Stimulated activated CD4-positive, alpha-beta T cell treated with anti-CD3 and anti-CD28 coated beads, Interleukin-15, amount 100 ng/mL, for 24 hours (primary cell): ENCODE results near the gene FAM72D.
"Not testable (repeated sequence)": the region's sequence is repeated elsewhere in the genome, so short reads cannot be mapped to it uniquely, and the experiment has no call there.

Experiments
- DNase-seq: peaks from one replicate; pipeline ENCODE4 v3.0.0-alpha.2; 2020

The FAM72D gene

DNA sequence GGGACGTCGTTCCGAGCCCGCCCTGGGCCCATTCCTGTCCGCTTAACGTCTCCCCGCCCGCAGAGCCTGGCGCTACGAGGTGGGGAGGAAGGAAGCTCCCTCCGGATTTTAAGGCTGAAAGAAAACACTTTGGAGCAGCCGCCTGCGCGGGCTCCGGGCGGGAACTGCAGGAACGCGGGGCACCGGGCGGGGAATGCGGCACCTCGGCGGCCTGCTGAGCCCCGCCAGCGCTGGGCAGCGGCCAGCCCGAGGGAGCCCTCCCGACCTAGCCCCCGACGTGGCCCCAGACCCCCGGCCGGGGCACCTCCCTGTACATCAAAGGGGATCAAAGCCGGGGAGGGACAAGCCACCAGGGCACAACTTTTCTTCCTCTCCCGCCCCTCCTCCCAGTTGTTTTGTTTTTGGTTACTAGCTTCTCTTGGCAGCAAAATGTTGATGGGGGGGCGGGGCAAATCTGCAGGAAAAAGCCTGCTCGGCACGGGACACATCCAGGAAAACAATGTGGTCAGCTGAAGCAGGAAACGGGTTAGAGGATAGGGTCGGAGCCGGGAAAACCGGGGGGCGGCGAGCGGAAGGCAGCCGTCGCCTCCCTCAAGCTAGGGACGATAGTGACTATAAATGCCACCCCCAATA, 2.1 kb upstream of the FAM72D start:
- peak; percentile 25 for DNase-seq

DNA sequence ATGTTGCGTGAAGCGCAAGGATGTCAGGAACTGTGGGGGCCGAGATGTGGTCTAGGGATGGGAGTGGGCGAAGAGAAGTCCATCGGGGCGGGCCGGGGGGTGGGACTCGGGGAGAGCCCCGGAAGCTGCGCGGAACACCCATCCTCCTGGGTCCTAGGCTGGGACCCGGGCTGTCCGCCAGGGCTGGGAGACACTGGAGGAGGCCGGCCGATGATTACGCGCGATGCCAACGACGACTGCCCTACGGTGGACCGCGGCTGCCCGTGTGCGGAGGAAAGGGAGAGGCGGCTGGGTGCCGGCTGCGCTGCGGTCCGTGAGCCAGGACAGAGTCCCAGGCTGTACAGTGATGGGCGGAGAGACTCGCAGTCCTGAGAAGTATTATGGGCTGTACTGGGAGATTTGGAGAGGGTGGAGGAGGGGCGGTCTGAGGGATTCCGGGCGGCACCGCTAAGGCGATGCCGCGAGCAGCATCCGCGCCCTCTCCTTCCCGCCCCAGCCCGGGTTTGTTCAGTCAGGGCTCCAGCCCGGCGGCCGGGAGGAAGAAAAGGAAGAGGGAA, 1.0 kb upstream of the FAM72D start:
- peak; percentile 14 for DNase-seq

- not testable (repeated sequence) for DNase-seq
These were observed 6.0 kb downstream of the FAM72D start for GRCh38 chr1:145101725-145102124.

GRCh38 chr1:145103294-145103693, 7.5 kb downstream of the FAM72D start:
- DNase-seq = not testable (repeated sequence)

DNA sequence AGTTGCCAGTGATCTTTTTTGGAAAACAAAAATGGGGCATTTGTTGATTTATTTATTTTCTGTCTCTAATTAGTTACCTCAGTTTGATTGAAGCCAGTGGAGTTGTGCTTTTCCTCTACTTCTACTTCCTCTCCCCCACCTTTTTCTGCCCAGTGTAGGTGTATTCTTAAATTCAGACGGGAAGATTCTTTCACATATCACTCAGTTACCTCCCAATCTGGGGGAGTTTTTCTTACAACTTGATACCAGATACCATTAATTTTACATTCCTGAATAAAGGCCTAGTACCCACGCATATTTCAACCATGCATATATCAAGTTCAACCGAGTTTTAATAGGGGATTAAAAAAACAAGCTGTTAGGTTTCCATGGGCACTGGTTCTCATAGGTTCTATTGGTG, 15.9 kb downstream of the FAM72D start:
- not testable (repeated sequence) for DNase-seq

GRCh38 chr1:145112703-145113102, 16.9 kb downstream of the FAM72D start:
- DNase-seq = not testable (repeated sequence)

DNA sequence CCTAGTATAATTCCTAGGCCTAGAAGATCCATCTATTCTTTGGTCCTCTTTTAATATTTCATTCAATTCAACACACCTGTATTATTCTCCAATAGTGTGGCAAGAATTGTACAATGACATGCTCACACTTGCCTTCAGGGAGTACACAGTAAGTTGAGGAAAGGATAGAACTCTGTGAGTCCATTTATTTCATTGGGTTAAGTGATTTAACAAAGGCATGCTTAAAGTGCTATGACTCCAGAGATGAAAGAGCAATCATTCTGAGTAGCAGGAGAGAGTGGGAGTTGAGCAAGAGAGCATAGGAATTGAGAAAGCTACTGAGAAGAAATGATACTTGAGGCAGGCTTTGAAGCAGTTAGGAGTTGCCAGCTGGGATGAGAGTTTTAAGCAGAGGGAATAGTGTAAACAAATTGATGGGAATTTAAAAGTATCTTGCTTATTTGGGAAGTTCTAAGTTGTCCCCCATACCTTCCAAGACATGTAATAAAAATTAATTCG, 18.8 kb downstream of the FAM72D start:
- not testable (repeated sequence) for DNase-seq

DNA sequence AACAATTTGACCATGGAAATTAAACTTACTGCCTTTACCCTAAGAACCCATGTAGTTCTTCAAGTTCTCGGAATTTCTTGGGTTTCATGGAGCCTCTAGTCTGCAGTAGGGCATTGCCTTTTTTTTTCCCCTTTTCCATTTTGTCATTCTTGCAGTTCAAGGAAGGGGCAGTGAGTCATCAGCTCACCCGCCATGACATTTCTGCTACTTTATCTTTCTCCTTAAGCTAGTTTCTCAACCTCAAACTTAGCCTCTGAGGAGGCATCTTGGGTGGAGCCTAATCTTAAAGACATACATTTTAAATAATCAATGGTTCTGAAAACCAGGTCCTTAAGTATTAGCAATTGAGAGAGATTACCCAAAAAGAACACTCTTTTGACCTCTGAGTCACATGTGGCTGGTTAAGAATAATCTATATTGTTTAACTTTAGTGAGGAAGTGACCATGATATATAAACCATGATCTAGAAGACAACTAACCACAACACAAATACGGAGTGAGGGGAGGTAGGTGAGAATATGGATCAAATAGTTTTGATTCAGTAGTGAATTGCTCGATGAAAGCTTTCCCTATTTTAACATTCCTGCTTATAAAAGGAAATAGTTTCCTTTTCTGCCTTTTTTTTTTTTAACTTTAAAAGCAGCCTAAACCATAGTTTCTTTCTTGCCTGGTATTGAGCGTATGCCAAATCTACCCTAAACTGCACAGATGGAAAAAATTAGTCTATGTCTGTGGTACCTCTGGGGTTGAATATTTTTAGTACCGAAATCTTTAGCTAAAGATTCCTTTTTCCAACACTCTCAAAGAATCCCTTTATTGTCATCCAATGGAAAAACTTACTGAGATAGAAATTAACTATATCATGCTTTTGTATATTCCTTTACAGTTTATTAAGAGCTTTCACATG, 20.1 kb downstream of the FAM72D start:
- DNase-seq = not testable (repeated sequence)

GRCh38 chr1:145119842-145120241, 24.1 kb downstream of the FAM72D start:
- DNase-seq = not testable (repeated sequence)

DNA sequence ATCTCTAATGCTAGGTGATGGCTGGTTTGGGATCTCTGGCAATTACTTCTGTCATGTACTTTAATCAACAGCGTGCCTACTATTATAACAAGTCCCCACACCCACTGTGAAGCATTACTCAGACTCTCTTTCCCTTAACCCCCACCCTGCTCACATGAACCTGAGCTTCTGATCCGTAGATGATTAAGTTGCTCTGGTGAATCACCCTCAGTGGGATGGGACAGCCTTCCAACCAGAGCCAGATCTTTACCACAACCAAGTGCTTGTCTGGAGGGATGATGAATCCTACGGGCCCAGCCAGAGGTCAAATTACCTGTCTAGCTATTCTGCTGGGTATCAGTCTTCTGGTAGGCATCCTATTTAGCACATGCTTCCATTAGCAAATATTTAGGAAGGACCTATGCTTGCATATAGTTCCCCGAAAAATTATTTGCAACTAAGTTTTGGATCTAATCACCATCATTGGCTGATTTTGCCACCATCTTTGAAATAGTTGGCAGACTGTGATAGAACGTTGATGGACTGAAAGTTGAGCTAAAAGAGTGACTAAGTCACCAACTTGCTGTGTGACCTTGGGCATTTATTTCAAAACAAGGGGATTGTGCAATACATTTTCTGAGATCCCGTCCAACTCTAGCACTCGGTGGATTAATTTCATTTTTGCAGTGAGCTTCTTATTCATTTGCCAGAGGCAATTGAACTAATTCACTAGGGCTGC, 26.7 kb downstream of the FAM72D start:
- DNase-seq = not testable (repeated sequence)

DNA sequence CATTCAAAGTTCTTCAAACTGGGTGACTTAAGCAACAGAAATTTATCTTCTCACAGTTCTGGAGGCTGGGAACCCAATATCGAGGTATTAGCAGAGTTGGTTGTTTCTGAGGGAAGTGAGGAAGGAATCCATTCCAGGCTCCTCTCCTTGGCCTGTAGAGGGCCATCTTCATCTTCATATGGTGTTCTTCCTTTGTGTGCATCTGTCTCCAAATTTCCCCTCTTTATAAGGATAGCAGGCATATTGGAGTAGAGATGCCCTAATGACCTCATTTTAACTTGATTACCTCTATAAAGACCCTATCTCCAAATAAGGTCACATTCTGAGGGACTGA, 27.3 kb downstream of the FAM72D start:
- not testable (repeated sequence) for DNase-seq

DNA sequence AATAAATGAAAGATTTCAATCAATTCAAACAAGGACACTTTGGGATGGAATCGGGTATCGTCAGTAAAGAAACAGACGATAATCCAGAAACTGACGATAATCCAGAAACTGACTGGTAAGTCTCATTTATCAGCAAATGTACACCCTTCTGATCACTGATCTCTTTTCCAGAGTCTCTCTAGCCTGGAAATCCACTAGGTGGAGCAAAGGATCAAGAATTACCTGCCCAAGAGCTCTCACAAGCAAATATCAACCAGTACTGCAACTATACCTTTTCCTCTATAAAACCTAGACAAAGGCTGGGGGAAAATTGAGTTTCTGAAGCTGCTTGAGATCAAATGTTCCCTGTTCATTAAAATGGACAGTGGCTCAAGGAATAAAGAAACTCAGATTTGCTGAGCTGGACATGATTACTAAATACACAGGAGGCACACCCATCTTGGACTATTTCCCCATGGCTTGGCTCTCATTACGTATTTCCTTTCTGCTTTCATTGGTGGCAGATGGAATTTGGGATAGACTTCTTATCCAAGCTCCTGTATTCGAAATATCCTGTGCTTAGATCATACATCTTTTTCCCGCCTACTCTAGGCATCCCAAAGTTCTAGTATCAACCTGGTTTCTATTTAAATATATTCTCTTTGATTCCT, 28.3 kb downstream of the FAM72D start:
- DNase-seq = not testable (repeated sequence)

DNA sequence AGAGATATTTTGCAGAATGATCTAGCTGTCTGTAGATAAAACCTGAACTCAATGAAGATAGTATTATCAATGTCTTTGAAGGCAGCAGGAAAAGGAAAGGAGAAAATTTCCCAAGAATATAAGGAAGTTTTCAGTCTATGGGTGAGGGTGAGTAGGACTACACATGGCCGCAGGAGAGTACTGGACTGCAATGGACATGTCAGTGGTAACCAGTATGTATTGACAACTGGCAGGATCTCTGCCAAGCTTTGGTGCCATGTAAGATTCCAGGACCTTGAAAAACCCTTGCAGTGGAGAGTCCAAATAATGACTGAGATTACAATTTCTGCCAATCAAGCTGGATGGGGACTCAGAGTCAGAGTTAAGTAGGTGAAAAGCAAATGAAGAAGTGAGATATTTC, 29.3 kb downstream of the FAM72D start:
- DNase-seq = not testable (repeated sequence)

GRCh38 chr1:145127144-145127543, 31.4 kb downstream of the FAM72D start:
- not testable (repeated sequence) for DNase-seq

- DNase-seq = not testable (repeated sequence)
These were observed 33.1 kb downstream of the FAM72D start for GRCh38 chr1:145128697-145129469.

- not testable (repeated sequence) for DNase-seq
These were observed 38.7 kb downstream of the FAM72D start for GRCh38 chr1:145134476-145134875.

DNA sequence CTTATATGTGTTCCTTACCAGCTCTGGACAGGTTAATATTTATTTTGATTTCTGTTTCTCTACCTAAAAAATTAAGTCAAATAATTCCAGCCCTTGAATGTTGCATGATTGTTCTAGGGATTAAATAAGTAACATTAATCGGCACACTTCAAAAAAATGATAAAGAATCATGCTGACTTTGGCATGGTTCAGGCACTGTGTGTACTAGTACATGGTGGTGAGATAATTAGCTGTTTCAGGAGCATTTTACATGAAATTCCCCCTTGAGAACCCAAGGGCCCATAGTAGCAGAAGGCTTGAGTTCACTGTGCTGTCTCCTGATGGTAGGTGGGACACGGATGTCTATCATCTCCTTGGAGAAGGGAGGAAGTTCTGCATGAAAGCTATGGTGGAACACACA, 44.8 kb downstream of the FAM72D start:
- DNase-seq = not testable (repeated sequence)

- not testable (repeated sequence) for DNase-seq
These were observed 48.6 kb downstream of the FAM72D start for GRCh38 chr1:145144264-145144913.

DNA sequence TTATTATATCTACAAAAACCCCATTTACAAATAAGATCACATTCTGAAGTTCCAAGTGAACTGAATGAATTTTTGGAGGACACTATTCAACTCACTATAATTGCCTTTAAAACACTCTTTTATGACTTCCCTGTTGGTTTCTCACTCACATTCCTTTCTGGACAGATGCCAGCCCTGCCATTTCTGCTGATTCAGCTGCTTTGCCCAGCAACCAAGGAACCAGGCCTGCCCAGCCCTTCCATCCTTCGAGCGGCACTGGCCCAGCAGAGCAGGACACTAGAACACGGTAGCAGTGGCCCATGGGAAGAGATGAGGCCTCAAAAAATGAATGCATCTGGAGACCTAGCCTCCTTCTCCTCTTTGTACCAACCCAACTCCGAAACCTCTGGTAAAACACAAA, 50.5 kb downstream of the FAM72D start:
- not testable (repeated sequence) for DNase-seq

GRCh38 chr1:145147172-145147571, 51.4 kb downstream of the FAM72D start:
- DNase-seq = not testable (repeated sequence)

- not testable (repeated sequence) for DNase-seq
These were observed 59.6 kb downstream of the FAM72D start for GRCh38 chr1:145155421-145155820.
